GM12872 (cell line): ENCODE data around the gene PHKA2.

Experiments used
- TF ChIP-seq, protein P1 (sequence below): IDR thresholded peaks from 3 replicates; pipeline ENCODE4 v1.5.1; 2011; ENCODE audit warnings: low read depth, mild to moderate bottlenecking, low read length, moderate library complexity; ENCODE audit not compliant: insufficient read depth

The PHKA2 gene

DNA sequence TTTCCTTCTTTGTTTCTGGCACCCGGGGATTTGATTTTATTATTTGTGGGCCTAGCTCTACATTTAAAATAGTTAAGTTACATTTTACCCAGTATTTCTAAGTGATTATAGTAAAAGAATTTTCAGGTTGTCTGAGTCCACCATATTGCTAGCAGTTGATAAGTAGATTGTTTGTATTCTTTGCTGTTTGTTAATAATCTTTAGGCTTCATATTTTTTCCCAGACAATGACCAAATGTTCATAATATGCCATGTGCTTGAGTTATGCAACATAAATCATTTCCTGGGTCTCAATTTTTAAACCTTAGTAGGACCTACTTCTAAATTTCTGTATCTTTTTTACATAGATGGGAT, 127.3 kb downstream of the PHKA2 start:
- TF ChIP-seq, protein P1, sequence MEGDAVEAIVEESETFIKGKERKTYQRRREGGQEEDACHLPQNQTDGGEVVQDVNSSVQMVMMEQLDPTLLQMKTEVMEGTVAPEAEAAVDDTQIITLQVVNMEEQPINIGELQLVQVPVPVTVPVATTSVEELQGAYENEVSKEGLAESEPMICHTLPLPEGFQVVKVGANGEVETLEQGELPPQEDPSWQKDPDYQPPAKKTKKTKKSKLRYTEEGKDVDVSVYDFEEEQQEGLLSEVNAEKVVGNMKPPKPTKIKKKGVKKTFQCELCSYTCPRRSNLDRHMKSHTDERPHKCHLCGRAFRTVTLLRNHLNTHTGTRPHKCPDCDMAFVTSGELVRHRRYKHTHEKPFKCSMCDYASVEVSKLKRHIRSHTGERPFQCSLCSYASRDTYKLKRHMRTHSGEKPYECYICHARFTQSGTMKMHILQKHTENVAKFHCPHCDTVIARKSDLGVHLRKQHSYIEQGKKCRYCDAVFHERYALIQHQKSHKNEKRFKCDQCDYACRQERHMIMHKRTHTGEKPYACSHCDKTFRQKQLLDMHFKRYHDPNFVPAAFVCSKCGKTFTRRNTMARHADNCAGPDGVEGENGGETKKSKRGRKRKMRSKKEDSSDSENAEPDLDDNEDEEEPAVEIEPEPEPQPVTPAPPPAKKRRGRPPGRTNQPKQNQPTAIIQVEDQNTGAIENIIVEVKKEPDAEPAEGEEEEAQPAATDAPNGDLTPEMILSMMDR, result no peak

DNA sequence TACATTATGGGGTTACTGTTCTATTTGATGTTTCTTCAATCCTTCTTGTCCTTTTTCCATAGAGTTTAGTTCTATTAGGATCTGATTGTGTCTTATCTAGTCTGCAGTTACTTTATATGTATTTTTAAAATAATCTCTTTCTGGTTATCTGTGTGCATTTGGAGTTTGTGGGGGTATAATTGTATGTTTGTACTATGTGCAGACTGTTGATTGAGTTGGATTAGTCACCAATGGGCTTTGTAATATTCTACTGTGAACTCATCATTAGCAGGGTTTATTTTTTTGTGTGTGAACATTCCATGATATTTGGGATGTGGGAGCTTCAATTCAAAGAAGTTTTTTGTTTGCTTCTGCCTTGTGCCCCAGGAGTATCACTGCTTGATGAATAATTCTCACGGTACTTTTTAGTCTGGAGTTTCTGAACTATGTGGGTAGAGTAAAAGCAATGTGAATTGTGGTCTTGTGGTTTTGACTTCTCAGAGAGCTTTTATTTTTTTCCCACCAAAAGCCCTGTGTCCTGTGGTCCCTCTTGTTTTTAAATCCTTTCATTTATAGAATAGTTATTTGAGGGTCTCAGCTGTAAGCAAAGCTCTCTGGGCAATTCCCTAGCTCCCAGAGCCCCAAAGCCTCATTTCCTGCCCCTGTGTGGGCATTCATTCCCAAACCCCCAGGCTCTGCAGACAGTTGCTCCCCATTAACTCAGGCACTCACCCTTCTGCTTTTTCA, 127.8 kb downstream of the PHKA2 start:
- TF ChIP-seq, protein P1, result no peak
